Transverse colon (tissue), 4 donors: ENCODE results near the gene NEXMIF.

ENCODE experiments used
- CTCF ChIP-seq, 5 experiments: fragments of 200-600 bp in 3 of 5; fragments of 450-650 bp in 2 of 5; sonication (generic) in 3 of 5; IDR thresholded peaks; 1 replicate in 2 of 5; 2 replicates in 3 of 5; pipeline ENCODE4 v1.5.1; 2016 to 2017; ENCODE audit warnings: antibody characterized with exemption in 5 of 5, inconsistent platforms in 3 of 5, mild to moderate bottlenecking in 2 of 5, moderate library complexity in 1 of 5
- POLR2A ChIP-seq: fragments of 450-650 bp; IDR thresholded peaks from one replicate; pipeline ENCODE4 v1.6.1; 2016; ENCODE audit warnings: antibody characterized with exemption, mild to moderate bottlenecking, moderate library complexity
- POLR2AphosphoS5 ChIP-seq, 3 donors: sonication (generic); formaldehyde crosslinking; IDR thresholded peaks; one replicate each; pipeline ENCODE4 v1.6.1; 2016; ENCODE audit warnings: antibody characterized with exemption in 3 of 3

- TF ChIP-seq POLR2A (no peak), CTCF (IDR thresholded peaks at IDR 0.05) (no peak), POLR2AphosphoS5 (IDR thresholded peaks at IDR 0.05) (no peak)
Measured at GRCh38 chrX:74949717-74950116, 24.5 kb upstream of the NEXMIF start.
